NCI-H187 (cell line): ENCODE measurements around the gene CACNA1F.

Source experiments
- DNase-seq, 2 experiments: peaks; one replicate each; lab custom pipeline; 2025; lab: John Stamatoyannopoulos, UW

The CACNA1F gene

DNA sequence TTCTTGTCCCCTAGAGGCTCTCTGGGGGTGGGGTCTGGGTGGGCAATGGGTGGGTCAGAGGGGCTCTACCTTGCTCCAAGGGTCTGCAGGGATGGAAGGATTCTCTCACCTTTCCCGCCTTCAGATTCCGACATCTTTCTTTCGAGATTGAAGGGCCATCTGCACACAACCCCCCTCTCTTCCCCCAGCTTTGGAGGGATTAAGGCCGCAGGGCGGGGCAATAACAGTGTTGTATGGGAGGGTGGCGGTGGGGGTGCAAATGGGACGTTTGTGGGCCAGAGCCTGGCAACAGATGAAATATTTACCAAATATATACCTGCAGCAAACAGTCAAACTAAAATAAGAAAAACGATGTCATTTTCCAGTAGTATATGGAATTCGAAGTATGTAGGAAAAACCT is at the start of gene CACNA1F:
CACNA1F (minus strand) TSS at position 165 of the 400 bp plus-strand sequence; CDS start at position 134, 31 bp downstream.
- no peak for DNase-seq

DNA sequence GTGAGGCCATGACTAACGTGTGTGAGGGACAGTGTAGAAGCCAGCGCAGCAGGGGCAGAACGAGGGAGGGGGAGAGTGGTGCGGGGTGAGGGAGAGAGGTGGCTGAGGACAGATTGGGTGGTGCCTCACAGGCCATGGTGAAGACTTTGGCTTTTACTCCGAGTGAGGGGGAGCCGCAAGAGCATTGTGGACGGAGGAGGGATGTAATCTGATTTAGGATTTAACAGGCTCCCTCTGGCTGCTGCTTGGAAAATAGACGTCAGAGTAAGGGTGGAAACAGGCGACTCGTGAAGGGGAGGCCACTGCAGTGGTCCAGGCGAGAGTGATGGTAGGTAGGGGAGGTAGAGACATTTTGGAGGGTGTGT is 49.5 kb upstream of the CACNA1F start:
- DNase-seq: no peak

- no peak for DNase-seq
These were observed 44.9 kb upstream of the CACNA1F start for GRCh38 chrX:49278081-49278480.

- DNase-seq: no peak
These were observed 44.3 kb upstream of the CACNA1F start for GRCh38 chrX:49277535-49277830.

GRCh38 chrX:49276671-49277534 is 43.8 kb upstream of the CACNA1F start:
- no peak for DNase-seq

GRCh38 chrX:49276207-49276606 is 43.1 kb upstream of the CACNA1F start:
- DNase-seq: no peak

GRCh38 chrX:49273181-49273727 is 40.1 kb upstream of the CACNA1F start:
- DNase-seq: no peak

DNA sequence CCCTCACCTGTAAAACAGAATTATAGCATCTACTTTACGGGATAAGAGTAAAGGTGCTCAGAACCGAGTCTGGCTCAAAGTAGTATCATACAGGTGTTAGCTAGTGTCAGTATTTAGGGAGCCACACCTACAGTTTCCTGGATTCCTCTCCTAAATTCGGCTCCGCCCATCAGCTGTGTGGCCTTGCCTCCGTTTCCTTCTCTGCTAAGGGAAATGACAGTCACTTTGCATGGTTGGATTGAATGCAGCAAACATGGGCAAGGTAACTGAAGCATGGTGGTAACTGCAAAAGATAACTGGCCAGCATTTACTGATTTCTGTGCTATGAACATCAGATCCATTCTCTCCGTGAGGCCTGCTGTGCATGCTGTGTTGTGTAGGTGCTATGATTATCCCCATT is 39.3 kb upstream of the CACNA1F start:
- DNase-seq: no peak

DNA sequence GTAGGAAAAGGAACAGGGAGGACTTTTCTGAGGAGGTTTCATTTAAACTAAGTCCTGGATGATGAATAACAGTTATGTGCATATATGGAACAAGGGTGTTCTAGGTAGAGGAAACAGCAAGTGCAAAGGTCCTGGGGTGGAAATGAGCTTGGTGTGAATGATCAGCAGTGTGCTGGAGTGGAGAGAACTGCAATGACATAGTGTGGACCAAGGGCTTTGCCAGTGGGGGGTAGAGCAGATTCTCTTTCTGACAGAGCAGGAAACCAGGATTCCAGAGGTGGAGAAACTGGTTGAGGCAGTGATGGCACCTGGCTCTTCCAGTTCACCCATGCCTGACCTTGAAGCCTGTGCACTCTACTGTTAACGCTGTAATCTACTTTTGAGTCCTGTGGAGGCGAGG is 38.2 kb upstream of the CACNA1F start:
- no peak for DNase-seq

DNA sequence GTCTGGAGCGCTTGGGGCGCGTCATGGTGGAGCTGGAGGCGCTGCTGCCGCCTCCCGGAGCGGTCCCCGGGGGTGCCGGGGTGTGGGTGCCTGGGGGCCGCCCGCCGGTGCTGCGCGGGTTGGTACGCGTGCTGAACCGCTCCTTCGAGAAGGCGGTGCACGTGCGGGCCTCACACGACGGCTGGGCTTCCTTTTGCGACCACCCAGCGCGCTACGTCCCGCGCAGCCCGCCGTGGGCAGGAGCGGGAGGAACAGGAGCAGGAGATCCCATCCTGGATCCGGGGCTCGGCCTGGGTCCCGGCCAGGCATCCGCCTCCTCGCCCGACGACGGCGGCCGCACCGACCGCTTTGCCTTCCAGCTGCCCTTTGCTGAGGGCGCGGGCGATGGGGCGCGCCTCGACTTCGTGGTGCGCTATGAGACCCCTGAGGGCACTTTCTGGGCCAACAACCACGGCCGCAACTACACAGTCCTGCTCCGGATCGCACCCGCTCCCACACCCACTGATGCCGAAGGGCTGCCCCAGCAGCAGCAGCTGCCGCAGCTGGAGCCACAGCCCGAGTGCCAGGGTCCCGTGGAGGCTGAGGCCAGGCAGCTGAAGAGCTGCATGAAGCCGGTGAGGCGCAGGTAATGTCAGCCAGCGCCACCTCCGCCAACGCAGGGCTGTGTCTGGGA is 37.2 kb upstream of the CACNA1F start:
- DNase-seq: no peak

DNA sequence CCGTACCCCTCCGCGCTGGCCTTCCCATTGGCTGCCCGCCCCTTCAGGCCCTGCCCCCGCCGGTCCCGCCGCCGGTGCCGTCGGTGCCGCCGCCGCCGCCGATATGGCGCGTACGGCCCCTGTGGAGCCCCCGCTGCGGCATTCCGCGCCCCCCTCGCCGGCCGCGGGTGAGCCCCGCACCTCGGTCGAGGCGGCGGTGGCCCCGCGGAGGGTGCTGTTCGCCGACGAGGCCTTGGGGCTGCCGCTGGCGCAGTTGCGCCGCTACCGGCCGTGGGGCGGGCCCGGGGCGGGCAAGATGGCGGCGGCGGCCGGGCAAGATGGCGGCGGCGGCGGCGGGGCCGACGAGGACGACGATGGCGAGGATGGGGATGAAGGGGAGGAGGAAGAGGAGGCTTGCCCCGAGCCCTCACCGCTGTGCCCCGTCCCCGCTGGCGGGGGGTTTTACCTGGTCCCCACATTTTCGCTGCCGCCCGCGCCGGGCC is 36.7 kb upstream of the CACNA1F start, which contains the start of gene PPP1R3F:
PPP1R3F (plus strand) TSS at position 27 of the 482 bp plus-strand sequence; CDS start at position 104, 77 bp downstream.
- no peak for DNase-seq

DNA sequence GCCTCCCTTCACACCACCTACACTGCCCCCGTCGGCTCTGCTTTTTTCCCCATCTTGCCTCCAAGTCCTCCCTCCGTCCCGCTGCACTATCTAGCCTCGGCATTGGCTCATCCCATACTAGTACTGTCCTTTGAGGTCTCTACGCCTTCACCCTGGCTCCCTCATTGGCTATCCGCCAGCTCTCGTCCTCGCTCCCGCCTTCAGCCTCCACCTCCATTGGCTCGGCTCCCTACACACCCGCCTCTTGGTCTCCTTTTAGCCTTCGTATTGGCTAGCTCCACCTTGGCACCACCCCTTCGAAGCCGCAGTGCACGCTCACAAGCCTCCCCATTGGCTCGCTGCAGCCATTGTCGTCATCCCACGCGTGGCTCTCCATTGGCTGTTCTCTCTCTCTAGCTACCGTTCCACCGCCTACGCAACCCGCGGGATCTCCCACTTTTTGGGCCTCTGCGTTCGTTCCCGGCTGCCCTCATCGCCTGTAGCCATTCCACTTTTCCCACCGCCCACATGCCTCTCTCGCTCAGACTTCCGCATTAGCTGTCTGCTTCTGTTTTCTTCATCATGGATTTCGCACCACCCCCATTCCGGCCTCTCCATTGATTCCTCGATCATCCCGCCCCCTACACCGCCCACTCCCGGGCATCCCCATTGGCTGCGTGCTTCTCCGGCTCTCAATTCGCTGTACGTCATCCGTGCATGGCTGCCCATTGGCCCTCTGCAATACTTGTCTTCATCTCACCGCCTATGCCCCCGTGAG is 36.0 kb upstream of the CACNA1F start:
- peak; percentile 51 to 75 for DNase-seq

DNA sequence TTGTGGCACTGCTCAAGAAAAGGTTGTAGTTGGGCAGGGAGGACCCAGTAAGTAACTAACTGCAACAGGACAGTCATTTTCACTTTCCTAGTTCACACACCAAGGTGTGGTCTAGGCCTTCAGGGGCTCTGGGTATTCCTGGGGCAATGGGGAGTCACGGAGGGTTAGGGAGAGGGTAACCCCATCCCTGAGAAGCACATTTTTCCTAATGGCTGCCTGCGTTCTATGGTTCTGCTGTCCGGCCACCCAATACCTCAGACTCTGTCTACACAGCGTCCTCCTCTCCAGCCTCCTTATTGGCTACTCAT is 35.5 kb upstream of the CACNA1F start:
- DNase-seq: no peak

GRCh38 chrX:49266523-49267445 is 33.6 kb upstream of the CACNA1F start:
- no peak for DNase-seq

DNA sequence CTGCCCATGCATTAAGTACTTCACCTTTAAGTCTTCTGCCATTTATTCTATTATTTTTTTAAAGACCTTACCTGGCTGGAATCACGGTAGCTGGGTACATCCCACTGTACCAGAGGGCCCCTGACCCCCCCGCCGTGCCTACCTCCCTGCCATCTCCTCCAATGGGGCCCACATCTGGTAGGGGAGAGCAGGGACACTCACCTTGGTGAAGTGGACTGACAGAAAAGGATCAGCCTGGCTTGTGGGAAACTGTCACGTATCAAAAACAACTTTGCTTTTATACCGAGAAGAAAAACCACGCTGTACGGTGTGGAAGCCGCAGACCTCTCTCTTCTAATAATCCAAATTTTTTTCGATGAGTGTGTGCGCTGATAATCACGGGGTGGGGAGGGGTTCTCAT is 31.3 kb upstream of the CACNA1F start, which contains the start of gene FOXP3:
FOXP3 (minus strand) TSS at position 251 of the 400 bp plus-strand sequence. CDS start 6,205 bp downstream, outside the sequence.
- no peak for DNase-seq

- DNase-seq: no peak
These were observed 30.5 kb upstream of the CACNA1F start for GRCh38 chrX:49263631-49264030.

- DNase-seq: no peak
These were observed 29.5 kb upstream of the CACNA1F start for GRCh38 chrX:49262603-49263002.

DNA sequence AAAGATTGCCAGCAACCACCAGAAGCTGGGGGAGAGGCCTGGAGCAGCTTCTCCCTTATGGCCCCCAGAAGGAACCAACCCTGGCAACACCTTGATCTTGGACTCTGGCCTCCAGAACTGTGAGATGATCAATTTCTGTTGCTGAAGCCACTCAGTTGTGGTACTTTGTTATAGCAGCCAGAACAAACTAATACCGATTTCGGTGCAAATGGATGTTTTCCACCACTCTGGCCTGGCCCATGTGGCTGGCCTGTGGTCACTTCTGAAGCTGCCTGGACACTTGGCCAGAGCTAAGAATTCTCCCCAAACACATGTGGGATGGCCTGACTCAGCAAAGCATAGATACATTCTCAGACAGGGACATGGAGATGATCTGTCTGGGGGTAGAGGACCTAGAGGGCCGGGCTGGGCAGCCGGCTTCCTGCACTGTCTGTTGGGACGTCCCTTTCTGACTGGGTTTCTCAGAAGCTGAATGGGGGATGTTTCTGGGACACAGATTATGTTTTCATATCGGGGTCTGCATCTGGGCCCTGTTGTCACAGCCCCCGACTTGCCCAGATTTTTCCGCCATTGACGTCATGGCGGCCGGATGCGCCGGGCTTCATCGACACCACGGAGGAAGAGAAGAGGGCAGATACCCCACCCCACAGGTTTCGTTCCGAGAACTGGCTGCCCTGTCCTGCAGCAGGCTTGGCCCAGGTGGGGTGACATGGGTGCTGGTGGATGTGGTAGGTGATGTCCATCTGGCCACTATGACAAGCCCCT is 27.3 kb upstream of the CACNA1F start:
- no peak for DNase-seq

GRCh38 chrX:49258749-49259124 is 25.6 kb upstream of the CACNA1F start:
- no peak for DNase-seq
